Suprapubic skin (tissue), 3 donors: ENCODE measurements around the gene TMEM130.

Experiments
- POLR2AphosphoS5 ChIP-seq, 3 donors: sonication (generic); formaldehyde crosslinking; IDR thresholded peaks; one replicate each; pipeline ENCODE4 v1.6.1; 2017; ENCODE audit warnings: antibody characterized with exemption in 3 of 3
- TF ChIP-seq, protein P1 (sequence below), 2 donors: fragments of 200-600 bp in 1 of 2; fragments of 450-650 bp in 1 of 2; sonication (generic) in 1 of 2; IDR thresholded peaks; one replicate each; pipeline ENCODE4 v1.5.1; 2016 to 2019; ENCODE audit warnings: antibody characterized with exemption in 2 of 2, mild to moderate bottlenecking in 1 of 2, moderate library complexity in 1 of 2

GRCh38 chr7:98852826-98853225 lies 17.0 kb downstream of the TMEM130 start:
- TF ChIP-seq, protein P1, sequence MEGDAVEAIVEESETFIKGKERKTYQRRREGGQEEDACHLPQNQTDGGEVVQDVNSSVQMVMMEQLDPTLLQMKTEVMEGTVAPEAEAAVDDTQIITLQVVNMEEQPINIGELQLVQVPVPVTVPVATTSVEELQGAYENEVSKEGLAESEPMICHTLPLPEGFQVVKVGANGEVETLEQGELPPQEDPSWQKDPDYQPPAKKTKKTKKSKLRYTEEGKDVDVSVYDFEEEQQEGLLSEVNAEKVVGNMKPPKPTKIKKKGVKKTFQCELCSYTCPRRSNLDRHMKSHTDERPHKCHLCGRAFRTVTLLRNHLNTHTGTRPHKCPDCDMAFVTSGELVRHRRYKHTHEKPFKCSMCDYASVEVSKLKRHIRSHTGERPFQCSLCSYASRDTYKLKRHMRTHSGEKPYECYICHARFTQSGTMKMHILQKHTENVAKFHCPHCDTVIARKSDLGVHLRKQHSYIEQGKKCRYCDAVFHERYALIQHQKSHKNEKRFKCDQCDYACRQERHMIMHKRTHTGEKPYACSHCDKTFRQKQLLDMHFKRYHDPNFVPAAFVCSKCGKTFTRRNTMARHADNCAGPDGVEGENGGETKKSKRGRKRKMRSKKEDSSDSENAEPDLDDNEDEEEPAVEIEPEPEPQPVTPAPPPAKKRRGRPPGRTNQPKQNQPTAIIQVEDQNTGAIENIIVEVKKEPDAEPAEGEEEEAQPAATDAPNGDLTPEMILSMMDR (IDR thresholded peaks at IDR 0.05), result no peak
- TF ChIP-seq POLR2AphosphoS5 (IDR thresholded peaks at IDR 0.05), result no peak
